ENCODE results near the gene MRPS18A. TPM values are rescaled to one million over a fixed set of nuclear protein-coding genes. Genes with fewer than 3 reads are reported as not detected.

MRPS18A gene
- total RNA-seq, 4 donors from 2014 or later = 42.5 to 56.2 (median 50.9) TPM

DNA sequence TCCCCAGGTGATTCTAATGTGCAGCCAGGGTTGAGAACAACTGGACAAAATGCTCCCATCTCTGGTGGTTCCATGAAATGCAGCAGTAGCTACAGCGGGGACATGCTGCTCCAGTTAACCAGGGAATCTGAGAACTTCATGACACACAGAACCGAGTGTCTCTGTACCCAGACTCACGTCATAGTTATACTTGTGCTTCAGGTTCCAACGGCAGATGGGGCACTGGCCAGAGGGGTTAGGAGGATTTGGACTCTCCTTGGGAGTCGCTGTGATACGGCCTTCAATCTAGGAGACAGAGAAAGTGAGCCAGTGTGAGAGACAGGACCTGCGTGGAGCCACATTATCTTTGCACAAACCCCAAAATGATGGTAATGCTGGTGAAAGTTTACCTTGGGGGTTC lies 9.2 kb downstream of the MRPS18A start:
- intact Hi-C loops (cut with DNase I; ENCODE audit: low total_unique reads) = no loop called here
- TF ChIP-seq, protein P1, sequence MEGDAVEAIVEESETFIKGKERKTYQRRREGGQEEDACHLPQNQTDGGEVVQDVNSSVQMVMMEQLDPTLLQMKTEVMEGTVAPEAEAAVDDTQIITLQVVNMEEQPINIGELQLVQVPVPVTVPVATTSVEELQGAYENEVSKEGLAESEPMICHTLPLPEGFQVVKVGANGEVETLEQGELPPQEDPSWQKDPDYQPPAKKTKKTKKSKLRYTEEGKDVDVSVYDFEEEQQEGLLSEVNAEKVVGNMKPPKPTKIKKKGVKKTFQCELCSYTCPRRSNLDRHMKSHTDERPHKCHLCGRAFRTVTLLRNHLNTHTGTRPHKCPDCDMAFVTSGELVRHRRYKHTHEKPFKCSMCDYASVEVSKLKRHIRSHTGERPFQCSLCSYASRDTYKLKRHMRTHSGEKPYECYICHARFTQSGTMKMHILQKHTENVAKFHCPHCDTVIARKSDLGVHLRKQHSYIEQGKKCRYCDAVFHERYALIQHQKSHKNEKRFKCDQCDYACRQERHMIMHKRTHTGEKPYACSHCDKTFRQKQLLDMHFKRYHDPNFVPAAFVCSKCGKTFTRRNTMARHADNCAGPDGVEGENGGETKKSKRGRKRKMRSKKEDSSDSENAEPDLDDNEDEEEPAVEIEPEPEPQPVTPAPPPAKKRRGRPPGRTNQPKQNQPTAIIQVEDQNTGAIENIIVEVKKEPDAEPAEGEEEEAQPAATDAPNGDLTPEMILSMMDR (IDR thresholded peaks at IDR 0.05) = no peak
- TF ChIP-seq POLR2A (IDR thresholded peaks at IDR 0.05) = no peak
- H3K4me3 ChIP-seq (ENCODE audit: low read depth, poor library complexity, severe bottlenecking) = no peak overlapping the region
- no peak for DNase-seq (ENCODE audit: low spot score in 2 of 2)
- 92 to 96% methylated on average over 7 of the region's 7 CpGs for WGBS, 2 donors

DNA sequence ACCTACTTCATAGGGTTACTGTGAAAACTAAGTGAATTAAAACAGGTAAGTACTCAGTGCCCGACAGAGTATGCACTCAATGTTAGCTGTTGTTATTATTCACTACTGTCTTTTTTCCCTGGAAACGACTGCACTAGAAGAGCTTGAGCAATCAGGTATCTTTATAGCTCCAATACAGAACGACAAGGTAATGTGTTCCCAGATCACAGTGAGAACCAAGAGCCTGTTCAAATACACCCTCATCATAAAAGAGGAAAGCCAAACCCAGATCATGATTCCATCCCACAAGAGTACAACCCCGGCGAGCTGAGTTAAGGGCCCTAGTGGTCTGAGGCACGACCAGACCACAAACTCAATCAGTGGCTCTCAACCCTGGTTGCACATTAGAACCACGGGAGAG lies 9.8 kb downstream of the MRPS18A start:
- intact Hi-C loops (cut with DNase I; ENCODE audit: low total_unique reads) = no loop called here
- H3K4me3 ChIP-seq (ENCODE audit: low read depth, poor library complexity, severe bottlenecking) = no peak overlapping the region
- TF ChIP-seq, protein P1 (IDR thresholded peaks at IDR 0.05) = no peak
- no peak for TF ChIP-seq POLR2A (IDR thresholded peaks at IDR 0.05)
- WGBS, 2 donors = 80 to 82% methylated on average over 7 of the region's 7 CpGs
- no peak for DNase-seq (ENCODE audit: low spot score in 2 of 2)

DNA sequence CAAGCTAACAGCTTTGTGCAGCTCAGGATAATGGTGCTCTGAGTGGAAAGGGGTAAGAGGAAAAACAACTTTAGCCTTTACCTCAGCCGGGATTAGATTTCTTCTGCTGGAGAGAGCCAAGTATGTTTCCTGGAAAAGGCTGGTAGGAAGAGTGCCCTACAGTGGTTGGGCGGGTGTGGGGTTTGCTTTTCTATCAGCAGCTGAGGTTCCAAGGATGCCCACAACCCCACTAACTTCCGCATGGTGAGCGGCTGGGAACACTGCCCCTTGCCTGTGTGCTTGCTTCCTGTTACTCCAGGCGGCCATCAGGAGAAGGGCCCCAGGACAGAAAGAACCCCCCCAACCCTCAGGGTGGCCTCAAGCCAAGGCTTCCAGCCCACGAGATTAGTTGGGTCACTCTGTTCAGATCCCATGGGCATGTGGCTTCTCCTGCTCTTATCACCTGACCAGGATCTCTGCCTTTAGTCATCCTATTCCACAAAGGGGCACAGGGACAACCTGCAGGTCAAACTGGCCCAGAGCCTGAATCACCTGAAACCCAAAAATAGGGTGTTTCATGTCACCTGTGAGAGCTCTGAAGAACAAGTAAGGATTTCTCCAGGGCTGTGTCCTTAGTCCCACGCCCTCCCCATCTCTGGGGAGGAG lies 10.5 kb downstream of the MRPS18A start:
- 86 to 93% methylated on average over 7 of the region's 7 CpGs for WGBS, 2 donors
- TF ChIP-seq POLR2A (IDR thresholded peaks at IDR 0.05) = no peak
- TF ChIP-seq, protein P1 (IDR thresholded peaks at IDR 0.05) = no peak
- no peak for DNase-seq (ENCODE audit: low spot score in 2 of 2)
- intact Hi-C loops (cut with DNase I; ENCODE audit: low total_unique reads) = no loop called here
- no peak overlapping the region for H3K4me3 ChIP-seq (ENCODE audit: low read depth, poor library complexity, severe bottlenecking)

DNA sequence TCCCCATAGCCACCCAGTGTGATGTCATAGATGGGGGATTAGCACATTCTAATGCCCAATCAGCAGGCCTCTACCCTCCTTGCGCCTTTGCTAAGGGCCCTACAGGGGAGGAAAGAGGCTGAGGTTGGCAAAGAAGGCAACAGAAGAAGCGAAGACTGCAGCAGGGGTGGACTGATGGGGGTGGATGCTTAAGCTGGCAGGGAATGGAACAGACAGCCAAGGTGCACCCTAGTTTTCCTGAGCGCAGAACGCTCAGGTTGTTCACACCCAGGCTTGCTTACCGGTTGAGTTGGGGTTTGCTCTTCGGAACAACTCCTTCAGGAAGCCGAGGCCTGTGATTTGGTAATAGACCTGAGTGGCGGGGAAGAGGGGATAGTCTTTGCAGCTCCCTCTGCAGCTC lies 12.7 kb downstream of the MRPS18A start:
- no peak for TF ChIP-seq POLR2A (IDR thresholded peaks at IDR 0.05)
- TF ChIP-seq, protein P1 (IDR thresholded peaks at IDR 0.05) = no peak
- no peak overlapping the region for H3K4me3 ChIP-seq (ENCODE audit: low read depth, poor library complexity, severe bottlenecking)
- no peak for DNase-seq (ENCODE audit: low spot score in 2 of 2)
- WGBS, 2 donors = 94 to 97% methylated on average over 8 of the region's 8 CpGs
- intact Hi-C loops (cut with DNase I; ENCODE audit: low total_unique reads) = no loop called here

DNA sequence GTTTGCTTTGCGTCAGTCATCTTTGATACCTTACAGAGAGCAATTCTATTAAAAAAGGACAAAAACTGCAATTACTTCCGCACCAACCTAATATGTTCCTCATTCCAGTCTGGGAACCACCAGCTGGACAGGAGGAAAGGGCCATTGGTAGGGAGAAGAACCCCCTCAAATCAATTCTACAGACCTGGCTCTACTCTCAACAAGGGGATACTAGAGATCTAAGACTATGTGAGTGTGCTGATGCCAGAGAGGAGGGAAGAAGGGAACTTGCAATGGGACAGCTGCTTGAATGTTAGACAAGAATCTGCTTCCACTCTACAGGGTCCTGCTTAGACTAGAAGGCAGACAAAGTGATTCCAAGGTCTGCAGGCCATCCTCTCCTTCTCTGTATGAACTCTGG lies 13.3 kb downstream of the MRPS18A start:
- intact Hi-C loops (cut with DNase I; ENCODE audit: low total_unique reads) = no loop called here
- TF ChIP-seq POLR2A (IDR thresholded peaks at IDR 0.05) = no peak
- TF ChIP-seq, protein P1 (IDR thresholded peaks at IDR 0.05) = no peak

More for the DNA sequence above, 13.3 kb downstream of the MRPS18A start:
- H3K4me3 ChIP-seq (ENCODE audit: low read depth, poor library complexity, severe bottlenecking) = no peak overlapping the region
- WGBS, 2 donors = 89 to 97% methylated on average over 2 of the region's 2 CpGs
- DNase-seq (ENCODE audit: low spot score in 2 of 2) = no peak

Measured in lower leg skin (tissue), 4 donors.